T-helper 2 cell treated with Interferon-gamma antibody and Interleukin-4, amounts not matched to agents 5 μg/mL and 100 μg/mL, for 36 hours (primary cell): ENCODE results near the gene PDP2.

Experiments used
- DNase-seq: peaks from one replicate; pipeline ENCODE4 v3.0.0; 2021; ENCODE audit warnings: low spot score
- H3K27ac Mint-ChIP-seq: one replicate; pipeline ENCODE4 v1.8.0; 2021; ENCODE audit warnings: mild to moderate bottlenecking, mixed read lengths
- H3K27me3 Mint-ChIP-seq: one replicate; pipeline ENCODE4 v1.8.0; 2021; ENCODE audit warnings: low read depth, mixed read lengths
- H3K36me3 Mint-ChIP-seq: one replicate; pipeline ENCODE4 v1.8.0; 2021; ENCODE audit warnings: low read depth, mixed read lengths
- H3K4me1 Mint-ChIP-seq: one replicate; pipeline ENCODE4 v1.8.0; 2021; ENCODE audit warnings: low read depth, mixed read lengths
- H3K4me3 Mint-ChIP-seq: one replicate; pipeline ENCODE4 v1.8.0; 2022; ENCODE audit warnings: mild to moderate bottlenecking, moderate library complexity, mixed read lengths
- H3K9me3 Mint-ChIP-seq: one replicate; pipeline ENCODE4 v1.8.0; 2021; ENCODE audit warnings: mixed read lengths

The PDP2 gene

GRCh38 chr16:66880288-66881013 is at the start of gene PDP2:
PDP2 (plus strand) TSS chr16:66880515; CDS start chr16:66884285, 3,770 bp downstream.
- DNase-seq = peak; percentile 93
- H3K36me3 Mint-ChIP-seq = peaks cover 12% of the 10 kb centered on the region
- peak within 1 kb of the TSS; percentile 98 for H3K27ac Mint-ChIP-seq
- peaks cover 5% of the 10 kb centered on the region for H3K9me3 Mint-ChIP-seq
- H3K4me3 Mint-ChIP-seq = peak within 1 kb of the TSS; percentile 100
- H3K4me1 Mint-ChIP-seq = peaks cover 42% of the 10 kb centered on the region
- no peaks in the 10 kb centered on the region for H3K27me3 Mint-ChIP-seq

- peaks cover 21% of the 10 kb centered on the region for H3K4me1 Mint-ChIP-seq
- H3K27me3 Mint-ChIP-seq = no peaks in the 10 kb centered on the region
- H3K36me3 Mint-ChIP-seq = peaks cover 5% of the 10 kb centered on the region
- H3K9me3 Mint-ChIP-seq = no peaks in the 10 kb centered on the region
- H3K4me3 Mint-ChIP-seq = no peak overlapping the region
- DNase-seq = no peak
- no peak overlapping the region for H3K27ac Mint-ChIP-seq
Observed at GRCh38 chr16:66832190-66832589, 48.1 kb upstream of the PDP2 start.

- Mint-ChIP-seq H3K4me1 (peaks cover 19% of the 10 kb centered on the region), H3K36me3 (peaks cover 3% of the 10 kb centered on the region), H3K4me3 (no peak overlapping the region), H3K9me3 (no peaks in the 10 kb centered on the region), H3K27me3 (peaks cover 3% of the 10 kb centered on the region), H3K27ac (no peak overlapping the region)
- no peak for DNase-seq
Observed at GRCh38 chr16:66832661-66833305, 47.5 kb upstream of the PDP2 start.

- Mint-ChIP-seq H3K27me3 (peaks cover 11% of the 10 kb centered on the region), H3K4me3 (no peak overlapping the region), H3K27ac (no peak overlapping the region), H3K9me3 (peaks cover 6% of the 10 kb centered on the region), H3K4me1 (peaks cover 6% of the 10 kb centered on the region), H3K36me3 (peaks cover 2% of the 10 kb centered on the region)
- no peak for DNase-seq
Observed at GRCh38 chr16:66834746-66835145, 45.6 kb upstream of the PDP2 start.

- Mint-ChIP-seq H3K27me3 (peaks cover 45% of the 10 kb centered on the region), H3K9me3 (peaks cover 6% of the 10 kb centered on the region), H3K36me3 (peaks cover 2% of the 10 kb centered on the region), H3K27ac (no peak overlapping the region), H3K4me3 (no peak overlapping the region), H3K4me1 (peaks cover 1% of the 10 kb centered on the region)
- DNase-seq = no peak
Observed at GRCh38 chr16:66840883-66841282, 39.4 kb upstream of the PDP2 start.

- H3K27me3 Mint-ChIP-seq = peaks cover 50% of the 10 kb centered on the region
- H3K4me3 Mint-ChIP-seq = no peak overlapping the region
- DNase-seq = no peak
- H3K4me1 Mint-ChIP-seq = peaks cover 3% of the 10 kb centered on the region
- no peak overlapping the region for H3K27ac Mint-ChIP-seq
- peaks cover 2% of the 10 kb centered on the region for H3K36me3 Mint-ChIP-seq
- peaks cover 6% of the 10 kb centered on the region for H3K9me3 Mint-ChIP-seq
Observed at GRCh38 chr16:66841366-66841765, 38.9 kb upstream of the PDP2 start.

GRCh38 chr16:66842765-66843164 is 37.5 kb upstream of the PDP2 start:
- no peak for DNase-seq
- peaks cover 48% of the 10 kb centered on the region for H3K27me3 Mint-ChIP-seq
- no peak overlapping the region for H3K27ac Mint-ChIP-seq
- no peak overlapping the region for H3K4me3 Mint-ChIP-seq
- H3K9me3 Mint-ChIP-seq = peaks cover 6% of the 10 kb centered on the region
- H3K36me3 Mint-ChIP-seq = peaks cover 2% of the 10 kb centered on the region
- peaks cover 9% of the 10 kb centered on the region for H3K4me1 Mint-ChIP-seq

GRCh38 chr16:66843191-66843590 is 37.1 kb upstream of the PDP2 start:
- H3K27ac Mint-ChIP-seq = no peak overlapping the region
- peaks cover under 1% of the 10 kb centered on the region for H3K36me3 Mint-ChIP-seq
- peaks cover 14% of the 10 kb centered on the region for H3K4me1 Mint-ChIP-seq
- peaks cover 5% of the 10 kb centered on the region for H3K9me3 Mint-ChIP-seq
- H3K4me3 Mint-ChIP-seq = no peak overlapping the region
- peaks cover 46% of the 10 kb centered on the region for H3K27me3 Mint-ChIP-seq
- no peak for DNase-seq

- Mint-ChIP-seq H3K27ac (no peak overlapping the region), H3K27me3 (peaks cover 40% of the 10 kb centered on the region), H3K36me3 (no peaks in the 10 kb centered on the region), H3K9me3 (no peaks in the 10 kb centered on the region), H3K4me1 (peaks cover 17% of the 10 kb centered on the region), H3K4me3 (peak overlapping the region; percentile 72)
- no peak for DNase-seq
Observed at GRCh38 chr16:66844009-66844341, 36.3 kb upstream of the PDP2 start.

GRCh38 chr16:66844342-66845079 is 35.8 kb upstream of the PDP2 start, which contains the start of gene CA7:
CA7 (plus strand) TSS chr16:66844414; CDS start chr16:66844488, 74 bp downstream.
- peaks cover 40% of the 10 kb centered on the region for H3K27me3 Mint-ChIP-seq
- no peak within 1 kb of the TSS for H3K27ac Mint-ChIP-seq
- H3K4me3 Mint-ChIP-seq = peak within 1 kb of the TSS; percentile 72

GRCh38 chr16:66845080-66845410 is 35.3 kb upstream of the PDP2 start:
- no peaks in the 10 kb centered on the region for H3K9me3 Mint-ChIP-seq
- no peak overlapping the region for H3K27ac Mint-ChIP-seq
- DNase-seq = no peak
- peaks cover 17% of the 10 kb centered on the region for H3K4me1 Mint-ChIP-seq
- H3K36me3 Mint-ChIP-seq = no peaks in the 10 kb centered on the region
- H3K27me3 Mint-ChIP-seq = peaks cover 39% of the 10 kb centered on the region
- peak overlapping the region; percentile 39 for H3K4me3 Mint-ChIP-seq

More at GRCh38 chr16:66844342-66845079, 35.8 kb upstream of the PDP2 start, which contains the start of gene CA7:
- DNase-seq = no peak
- Mint-ChIP-seq H3K4me1 (peaks cover 17% of the 10 kb centered on the region), H3K9me3 (no peaks in the 10 kb centered on the region), H3K36me3 (no peaks in the 10 kb centered on the region)

GRCh38 chr16:66845791-66846221 is 34.5 kb upstream of the PDP2 start:
- DNase-seq = no peak
- H3K27me3 Mint-ChIP-seq = peaks cover 39% of the 10 kb centered on the region
- H3K9me3 Mint-ChIP-seq = no peaks in the 10 kb centered on the region
- no peaks in the 10 kb centered on the region for H3K36me3 Mint-ChIP-seq
- H3K4me1 Mint-ChIP-seq = peaks cover 17% of the 10 kb centered on the region
- no peak overlapping the region for H3K27ac Mint-ChIP-seq
- peak overlapping the region; percentile 18 for H3K4me3 Mint-ChIP-seq

GRCh38 chr16:66846266-66846665 is 34.0 kb upstream of the PDP2 start:
- H3K9me3 Mint-ChIP-seq = no peaks in the 10 kb centered on the region
- DNase-seq = no peak
- no peak overlapping the region for H3K27ac Mint-ChIP-seq
- H3K27me3 Mint-ChIP-seq = peaks cover 39% of the 10 kb centered on the region
- peaks cover 17% of the 10 kb centered on the region for H3K4me1 Mint-ChIP-seq
- no peaks in the 10 kb centered on the region for H3K36me3 Mint-ChIP-seq
- peak overlapping the region; percentile 18 for H3K4me3 Mint-ChIP-seq

GRCh38 chr16:66846831-66847230 is 33.5 kb upstream of the PDP2 start:
- no peak overlapping the region for H3K4me3 Mint-ChIP-seq
- H3K36me3 Mint-ChIP-seq = no peaks in the 10 kb centered on the region
- no peak for DNase-seq
- H3K27me3 Mint-ChIP-seq = peaks cover 36% of the 10 kb centered on the region
- H3K4me1 Mint-ChIP-seq = peaks cover 17% of the 10 kb centered on the region
- H3K9me3 Mint-ChIP-seq = no peaks in the 10 kb centered on the region
- no peak overlapping the region for H3K27ac Mint-ChIP-seq
